ENCODE measurements around the gene COX19. TPM values are rescaled to one million over a fixed set of nuclear protein-coding genes. Genes with fewer than 3 reads are reported as not detected.
"Not testable (repeated sequence)": the region's sequence is repeated elsewhere in the genome, so short reads cannot be mapped to it uniquely, and the experiment has no call there.

Gene COX19
- total RNA-seq, 1 experiment from 2014 or later = 11.5 TPM

DNA sequence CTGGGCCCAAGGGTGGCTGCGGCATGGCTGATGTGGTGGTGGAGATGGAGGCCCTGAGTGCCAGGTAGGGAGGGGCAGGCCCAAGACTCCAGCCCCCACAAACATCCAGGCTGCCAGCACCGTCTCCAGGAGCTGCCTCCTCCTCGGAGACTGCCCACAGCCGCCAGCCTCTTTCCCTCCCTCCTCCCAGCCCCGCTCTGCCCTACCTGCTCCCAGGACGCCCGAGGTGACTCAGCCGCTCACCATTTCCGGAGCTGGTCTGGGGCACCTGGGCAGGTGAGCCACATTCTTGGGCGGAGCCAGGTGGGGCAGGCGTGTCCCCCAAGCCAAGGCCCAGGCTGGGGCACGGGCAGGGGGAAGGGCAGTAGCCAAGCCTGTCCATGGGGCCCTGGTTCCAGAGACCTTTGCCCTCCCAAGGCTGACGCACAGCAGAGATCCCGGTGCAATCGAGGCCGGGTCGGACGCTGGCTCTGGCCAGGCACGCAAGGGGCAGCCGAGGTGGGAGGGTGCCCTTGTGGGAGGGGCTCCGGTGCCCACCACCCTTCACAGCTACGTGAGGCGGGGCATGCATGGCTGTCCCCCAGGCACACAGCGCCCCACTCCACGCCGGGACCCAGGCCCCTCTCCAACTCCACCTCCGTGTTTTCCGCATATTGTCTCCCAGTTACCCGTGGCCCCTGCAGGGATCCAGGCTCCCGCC is 29.6 kb downstream of the COX19 start:
- DNase-seq (ENCODE audit: low read depth) = no peak

DNA sequence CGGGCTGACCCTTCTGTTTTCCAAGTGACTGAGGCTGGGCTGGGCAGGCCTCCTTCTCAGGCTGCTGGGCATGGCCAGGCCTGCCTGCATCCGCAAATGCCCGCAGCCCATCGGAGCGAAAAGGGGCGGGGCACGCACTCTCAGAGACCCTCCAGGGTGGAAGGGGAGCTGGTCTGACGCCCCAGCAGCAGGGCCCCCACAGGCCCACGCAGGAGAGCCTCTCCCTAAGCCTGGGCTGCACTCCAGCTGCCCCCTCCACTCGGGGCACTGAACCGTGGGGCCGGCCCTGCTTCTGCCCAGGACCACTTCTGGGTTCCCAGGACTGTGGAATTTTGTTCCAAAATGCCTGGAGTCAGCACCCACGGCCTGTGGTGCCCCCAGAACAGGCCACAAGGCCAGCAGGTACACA is 30.2 kb downstream of the COX19 start:
- no peak for DNase-seq (ENCODE audit: low read depth)

DNA sequence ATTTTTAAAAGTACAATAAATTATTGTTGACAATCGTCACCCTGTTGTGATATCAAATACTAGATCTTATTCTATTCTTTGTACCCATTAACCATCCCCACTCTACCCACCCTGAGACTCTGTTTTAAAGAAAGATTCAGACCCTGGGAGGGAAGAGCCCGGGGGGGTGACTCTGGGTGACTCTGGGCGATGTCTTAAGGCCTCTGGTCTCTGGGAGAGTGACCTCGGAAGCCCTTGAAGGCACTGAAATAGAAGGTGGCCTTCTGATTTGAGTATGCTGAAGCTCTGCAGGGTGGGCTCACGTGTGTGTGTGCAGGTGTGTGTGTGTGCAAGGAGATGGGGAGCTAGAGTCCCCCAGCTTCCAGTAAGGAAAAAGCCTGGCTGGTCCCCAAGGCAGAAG is 30.6 kb downstream of the COX19 start:
- no peak for DNase-seq (ENCODE audit: low read depth)

DNA sequence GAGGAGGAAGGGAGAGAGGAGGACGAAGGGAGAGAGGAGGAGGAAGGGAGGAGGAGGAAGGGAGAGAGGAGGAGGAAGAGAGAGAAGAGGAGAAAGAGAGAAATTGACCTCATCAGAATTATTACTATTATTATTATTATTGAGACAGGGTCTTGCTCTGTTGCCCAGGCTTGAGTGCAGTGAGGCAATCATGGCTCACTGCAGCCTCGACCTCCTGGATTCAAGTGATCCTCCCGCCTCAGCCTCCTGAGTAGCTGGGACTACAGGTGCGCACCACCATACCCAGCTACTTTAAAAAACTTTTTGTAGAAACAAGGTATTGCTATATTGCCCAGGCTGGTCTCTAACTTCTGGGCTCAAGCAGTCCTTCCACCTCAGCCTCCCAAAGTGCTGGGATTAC is 31.6 kb downstream of the COX19 start:
- not testable (repeated sequence) for DNase-seq (ENCODE audit: low read depth)

DNA sequence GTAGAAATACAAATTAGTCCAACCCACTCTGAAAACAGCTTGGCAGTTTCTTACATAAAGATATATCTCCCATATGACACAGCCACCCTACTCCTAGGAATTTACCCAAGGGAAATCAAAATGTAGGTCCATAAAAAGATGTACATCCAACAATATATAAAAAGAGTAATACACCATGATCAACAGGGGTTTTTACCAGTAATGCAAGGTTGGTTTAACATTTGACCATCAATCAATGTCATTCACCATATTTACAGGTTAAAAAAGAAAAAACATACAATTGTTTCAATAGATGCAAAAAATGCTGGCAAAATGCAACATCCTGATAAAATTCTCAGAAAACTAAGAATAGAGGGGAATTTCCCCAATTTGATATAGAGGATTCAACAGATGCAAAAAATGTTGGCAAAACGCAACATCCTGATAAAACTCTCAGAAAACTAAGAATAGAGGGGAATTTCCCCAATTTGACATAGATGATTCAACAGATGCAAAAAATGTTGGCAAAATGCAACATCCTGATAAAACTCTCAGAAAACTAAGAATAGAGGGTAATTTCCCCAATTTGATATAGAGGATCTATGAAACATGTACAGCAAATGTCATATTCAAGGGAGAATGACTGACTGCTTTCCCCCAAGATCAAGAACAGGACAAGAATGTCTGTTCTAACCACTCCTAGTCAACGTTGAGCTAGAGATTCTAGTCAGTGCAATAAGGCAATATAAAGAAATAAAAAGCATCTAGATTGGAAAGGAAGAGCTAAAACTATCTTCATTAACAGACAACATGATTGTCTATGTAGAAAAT is 34.5 kb downstream of the COX19 start:
- DNase-seq (ENCODE audit: low read depth) = no peak

DNA sequence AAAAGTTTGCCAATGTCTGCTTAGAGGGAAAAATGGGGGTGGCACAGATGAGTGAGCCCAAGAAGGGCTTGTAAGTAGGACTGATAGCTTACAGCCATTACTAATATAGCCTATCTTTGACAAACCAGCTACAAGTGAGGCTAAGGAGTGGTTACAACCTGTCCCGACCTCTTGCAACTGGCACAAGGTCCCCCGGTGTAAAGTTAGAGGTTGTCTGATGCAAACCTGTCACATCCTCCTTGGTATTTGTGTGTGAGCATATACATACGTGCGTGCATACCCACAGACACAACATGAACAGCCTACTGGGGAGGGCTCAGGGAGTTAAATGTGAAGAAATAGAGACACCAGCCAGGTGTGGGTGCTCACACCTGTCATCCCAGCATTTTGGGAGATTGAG is 35.5 kb downstream of the COX19 start:
- no peak for DNase-seq (ENCODE audit: low read depth)

DNA sequence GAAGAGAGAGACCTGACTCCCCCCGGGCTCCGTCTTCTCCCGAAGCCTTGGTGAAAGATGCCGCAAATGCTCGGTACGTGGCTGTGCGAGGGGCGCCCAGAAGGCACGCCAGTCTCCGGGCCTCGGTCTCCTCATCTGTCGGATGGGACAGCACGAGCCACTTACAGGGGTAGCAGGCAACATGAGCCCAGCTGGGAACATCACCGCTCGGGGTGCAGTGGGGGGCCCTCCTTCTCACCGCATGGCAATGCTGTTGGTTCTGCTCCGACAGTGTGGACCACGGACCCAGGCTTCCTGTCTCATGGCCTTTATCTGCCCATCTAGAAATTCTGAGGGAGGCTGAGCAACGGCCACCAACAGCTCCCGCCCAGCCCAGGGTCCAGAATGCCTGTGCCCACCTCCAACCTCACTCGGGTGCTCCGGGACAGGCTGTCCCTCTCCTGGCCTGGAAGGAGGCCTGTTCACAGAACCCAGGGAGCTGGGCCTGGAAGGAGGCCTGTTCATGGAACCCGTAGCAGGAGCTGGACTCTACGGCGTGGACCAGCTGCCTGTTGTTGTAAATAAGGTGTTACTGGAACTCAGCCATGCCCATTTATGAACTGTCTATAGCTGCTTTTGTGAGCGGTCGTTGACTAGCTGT is 36.7 kb downstream of the COX19 start:
- no peak for DNase-seq (ENCODE audit: low read depth)

DNA sequence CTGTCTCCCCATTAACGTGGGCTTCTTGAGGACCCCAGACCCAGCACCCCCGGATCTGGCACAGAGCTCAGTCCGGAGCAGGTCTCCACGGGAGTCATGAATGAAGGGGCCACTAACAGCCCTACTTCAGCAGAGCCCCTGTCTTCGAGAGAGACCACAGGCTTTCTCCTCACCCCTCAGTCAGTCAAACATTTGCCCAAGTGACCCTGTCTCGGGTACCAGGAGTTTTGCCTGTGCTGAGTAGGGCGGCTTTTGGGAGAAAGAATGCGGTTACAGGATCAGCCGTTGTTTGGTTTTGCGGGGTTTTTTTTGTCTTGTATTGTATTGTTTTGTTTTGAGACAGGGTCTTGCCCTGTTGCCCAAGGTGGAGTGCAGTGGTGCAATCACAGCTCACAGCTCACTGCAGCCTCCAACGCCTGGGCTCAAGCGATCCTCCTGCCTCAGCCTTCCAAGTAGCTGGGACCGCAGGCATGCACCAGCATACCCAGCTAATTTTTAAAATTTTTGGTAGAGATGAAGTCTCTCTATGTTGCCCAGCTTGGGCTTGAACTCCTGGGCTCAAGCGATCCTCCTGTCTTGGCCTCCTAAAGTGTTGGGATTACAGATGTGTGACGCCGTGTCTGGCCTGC is 37.4 kb downstream of the COX19 start:
- DNase-seq (ENCODE audit: low read depth) = no peak

DNA sequence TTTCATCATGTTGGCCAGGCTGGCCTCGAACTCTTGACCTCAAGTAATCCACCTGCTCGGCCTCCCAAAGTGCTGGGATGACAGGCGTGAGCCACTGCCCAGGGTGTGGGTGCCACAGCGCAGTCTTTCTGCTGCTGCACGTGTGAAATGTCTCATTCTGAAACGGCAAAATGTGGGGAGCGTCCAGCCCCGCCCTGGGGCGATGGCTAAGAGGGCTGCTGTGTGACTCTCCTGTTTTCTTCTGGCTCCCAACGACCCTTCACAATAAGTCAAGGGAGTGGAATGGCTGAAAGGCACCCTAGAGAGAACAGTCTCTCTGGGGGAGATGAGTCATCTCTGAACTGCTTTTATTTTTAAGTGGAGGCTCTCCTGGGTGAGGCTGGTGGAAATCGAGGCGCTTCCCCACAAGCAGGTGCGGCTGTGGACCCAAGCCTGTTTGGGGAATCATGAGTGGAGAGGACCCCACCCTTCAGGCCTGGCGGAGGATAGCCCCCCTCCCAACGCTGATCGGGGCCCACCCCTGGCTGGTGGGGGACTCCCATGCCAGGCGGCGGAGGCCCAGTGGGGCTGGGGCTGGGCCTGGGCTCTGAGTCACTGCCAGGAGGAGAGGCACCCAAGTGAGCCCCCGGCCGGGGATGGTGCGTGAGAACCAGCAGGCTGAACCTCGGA is 38.8 kb downstream of the COX19 start:
- DNase-seq (ENCODE audit: low read depth) = peak; percentile 89

DNA sequence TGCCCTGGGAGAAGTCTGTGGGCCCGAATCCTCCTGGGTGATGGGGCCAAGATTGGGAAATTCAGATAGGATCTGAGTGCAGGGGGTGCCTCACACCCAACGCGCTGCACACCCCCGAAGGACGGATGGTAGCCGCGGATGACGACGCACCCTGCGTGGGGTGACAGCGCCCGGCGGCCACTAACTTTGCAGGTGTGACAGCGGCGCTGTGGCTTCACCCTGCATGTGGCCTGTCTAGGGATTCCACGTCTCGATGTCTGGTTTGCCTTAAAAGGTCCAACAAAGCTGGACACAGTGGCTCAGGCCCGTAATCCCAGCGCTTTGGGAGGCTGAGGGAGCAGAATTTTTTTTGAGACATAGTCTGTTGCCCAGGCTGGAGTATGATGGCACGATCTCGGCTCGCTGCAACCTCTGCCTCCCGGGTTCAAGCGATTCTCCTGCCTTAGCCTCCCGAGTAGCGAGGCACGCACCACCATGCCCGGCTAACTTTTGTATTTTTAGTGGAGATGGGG is 39.4 kb downstream of the COX19 start:
- DNase-seq (ENCODE audit: low read depth) = no peak

DNA sequence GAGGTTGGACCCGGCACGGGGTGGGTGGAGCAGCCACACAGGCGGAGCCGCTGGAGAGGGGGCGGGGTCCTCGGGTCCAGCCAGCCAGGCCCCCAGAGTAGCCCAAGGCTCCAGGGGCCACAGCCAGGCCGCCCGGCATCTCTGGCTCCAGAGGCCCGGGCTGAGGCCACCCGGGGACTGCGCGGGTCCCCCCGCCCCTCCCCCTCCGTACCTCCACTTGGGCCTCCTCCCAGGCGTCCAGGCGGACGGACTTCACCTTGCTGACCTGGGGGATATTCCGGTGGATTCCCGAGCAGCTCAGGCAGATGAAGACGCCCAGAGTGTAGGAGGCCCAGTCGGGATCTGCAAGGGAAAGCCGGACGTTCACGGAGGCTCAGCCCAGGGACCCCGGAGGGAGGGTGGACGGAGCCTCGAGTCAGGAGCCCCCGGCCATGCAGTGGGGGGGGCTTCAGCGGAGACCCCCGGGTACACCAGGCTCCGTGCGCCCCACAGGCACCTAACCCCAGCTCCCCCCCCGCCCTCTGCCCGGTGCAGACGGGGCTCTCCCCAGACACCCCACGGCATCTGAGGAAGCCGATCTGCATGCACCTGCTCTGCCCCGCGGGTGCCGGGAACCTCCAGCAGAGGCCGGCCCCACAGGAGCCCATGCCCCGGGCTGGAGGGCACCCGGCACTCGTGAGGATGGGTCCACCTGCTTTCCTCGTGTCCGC is 40.0 kb downstream of the COX19 start:
- no peak for DNase-seq (ENCODE audit: low read depth)

DNA sequence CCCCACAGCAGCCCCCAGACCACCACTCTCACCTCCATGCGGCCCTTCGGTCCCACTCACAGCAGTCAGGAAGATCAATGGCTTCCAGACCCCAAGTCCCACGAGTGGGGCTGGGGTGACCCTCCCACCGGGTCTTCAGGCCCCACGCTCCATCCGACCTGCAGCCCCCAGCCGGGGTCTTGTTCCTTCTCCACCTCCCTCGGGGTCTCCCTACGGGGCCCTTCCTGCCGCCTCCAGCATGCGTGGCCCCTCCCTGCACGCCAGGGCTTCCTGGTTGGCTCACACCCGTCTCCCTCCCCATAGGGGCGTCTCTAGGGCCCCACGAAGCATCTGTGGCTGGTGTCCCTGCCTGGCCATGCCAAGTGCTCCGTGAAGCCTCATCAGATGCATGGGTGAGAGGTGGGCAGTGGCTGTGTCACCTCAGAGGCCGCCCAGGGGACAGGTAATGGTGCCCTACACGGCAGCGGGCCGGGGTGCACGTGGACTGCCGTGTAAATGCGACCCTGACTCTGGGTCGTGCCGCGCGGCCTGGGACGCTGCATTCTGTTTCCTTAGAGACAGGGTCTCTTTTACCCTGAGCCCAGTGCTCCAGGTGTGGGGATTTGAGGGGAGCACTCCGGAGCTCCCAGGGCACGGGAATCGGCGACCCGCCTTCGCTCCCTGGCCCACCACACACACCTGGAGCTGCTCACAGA is 40.7 kb downstream of the COX19 start:
- no peak for DNase-seq (ENCODE audit: low read depth)

DNA sequence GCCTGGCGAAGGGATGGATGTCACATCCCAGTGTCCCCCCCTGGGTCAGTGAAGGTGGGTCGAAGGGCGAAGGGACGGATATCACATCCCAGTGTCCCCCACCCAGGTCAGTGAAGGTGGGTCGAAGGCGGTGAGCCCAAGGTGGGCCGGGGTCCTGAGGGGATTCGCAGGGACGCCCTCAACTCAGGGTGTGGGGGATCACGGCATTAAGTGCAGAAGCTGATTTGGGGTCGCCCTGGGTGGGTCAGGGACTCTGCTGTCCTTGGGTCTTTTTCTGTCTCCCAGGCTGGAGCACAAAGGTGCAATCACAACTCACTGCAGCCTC is 42.7 kb downstream of the COX19 start:
- DNase-seq (ENCODE audit: low read depth) = no peak

DNA sequence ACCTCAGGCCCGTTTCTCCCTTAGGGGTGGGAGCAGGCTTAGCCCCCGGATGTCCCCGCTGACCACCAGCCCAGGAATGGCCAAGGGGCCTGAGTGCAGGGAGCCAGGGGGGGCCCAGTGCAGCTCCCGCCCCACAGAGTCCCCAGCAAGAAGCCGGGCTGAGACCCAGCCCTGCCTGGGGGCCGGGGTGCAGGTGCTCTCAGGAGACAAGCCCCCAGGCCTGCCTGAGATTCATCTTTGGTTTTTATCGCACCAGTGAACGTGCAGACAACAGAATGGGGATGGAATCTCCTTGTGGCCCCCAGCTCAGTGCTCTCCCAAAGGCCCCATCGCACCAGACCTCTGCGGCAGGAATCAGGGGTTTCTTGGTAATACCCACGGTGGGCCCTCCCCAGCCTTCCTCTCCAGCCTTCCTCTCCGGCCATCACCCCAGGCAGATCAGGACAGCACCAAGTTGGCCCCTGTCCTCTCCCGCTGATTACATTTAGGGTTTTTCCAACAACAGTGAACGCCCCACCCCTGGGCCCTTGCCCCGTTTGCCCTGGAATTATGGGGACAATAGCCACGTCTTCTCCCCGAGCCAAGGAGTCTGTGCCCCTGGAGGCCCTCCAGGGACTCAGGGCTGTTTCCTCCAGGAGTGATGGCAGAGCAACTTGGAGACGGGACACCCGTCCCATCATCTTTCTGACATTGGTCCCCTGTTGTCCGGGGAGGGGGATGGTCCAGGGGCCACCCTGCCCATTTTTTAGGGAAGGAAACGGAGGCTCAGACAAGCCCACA is 43.3 kb downstream of the COX19 start:
- no peak for DNase-seq (ENCODE audit: low read depth)

DNA sequence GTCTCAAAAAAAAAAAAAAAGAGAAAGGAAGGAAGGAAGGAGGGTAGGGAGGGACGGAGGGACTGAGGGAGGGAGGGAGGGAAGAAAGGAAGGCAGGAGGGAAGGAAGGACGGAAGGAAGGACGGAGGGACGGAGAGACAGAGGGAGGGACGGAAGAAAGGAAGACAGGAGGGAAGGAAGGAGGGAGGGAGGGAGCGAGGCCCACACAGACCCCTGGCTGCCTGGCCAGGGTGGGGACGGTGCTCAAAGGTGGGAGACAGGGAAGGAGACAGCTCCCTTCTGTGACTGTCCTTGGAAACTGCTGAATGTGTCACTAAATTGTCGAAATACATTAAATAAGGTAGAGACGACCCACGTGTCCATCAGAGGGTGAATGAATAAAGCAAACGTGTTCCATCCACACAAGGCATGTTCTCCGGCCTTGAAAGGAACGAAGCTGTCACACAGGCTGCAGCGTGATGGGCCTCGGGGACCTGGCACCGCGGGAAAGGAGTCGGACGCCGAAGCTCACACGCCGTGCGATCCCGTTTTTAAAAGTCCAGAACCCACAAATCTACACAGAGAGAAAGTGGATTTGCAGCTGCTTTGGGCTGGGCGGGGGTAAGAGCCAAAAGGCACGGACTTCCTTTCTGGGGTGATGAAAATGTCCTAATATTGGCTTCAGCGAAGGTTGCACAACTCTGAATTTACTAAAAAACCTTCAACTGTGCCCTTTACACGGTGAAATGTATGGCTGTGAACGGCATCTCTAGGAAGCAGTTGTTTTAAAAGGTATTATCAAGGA is 44.2 kb downstream of the COX19 start:
- DNase-seq (ENCODE audit: low read depth) = no peak

DNA sequence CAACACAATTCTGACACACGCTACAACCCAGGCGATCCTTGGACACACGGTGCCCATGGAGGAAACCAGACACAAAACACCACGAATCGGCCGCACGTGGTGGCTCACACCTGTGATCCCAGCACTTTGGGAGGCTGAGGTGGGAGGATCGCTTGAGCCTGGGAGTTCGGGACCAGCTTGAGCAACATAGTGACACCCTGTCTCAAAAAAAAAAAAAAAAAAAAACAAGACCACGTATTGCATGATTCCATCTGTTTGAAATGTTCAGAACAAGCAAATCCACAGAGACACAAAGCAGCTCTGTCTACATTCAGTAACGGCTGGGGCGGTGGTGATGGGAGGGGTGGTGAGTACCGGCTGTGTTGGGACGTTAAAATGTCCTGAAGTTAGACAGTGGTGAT is 46.0 kb downstream of the COX19 start:
- DNase-seq (ENCODE audit: low read depth) = no peak

DNA sequence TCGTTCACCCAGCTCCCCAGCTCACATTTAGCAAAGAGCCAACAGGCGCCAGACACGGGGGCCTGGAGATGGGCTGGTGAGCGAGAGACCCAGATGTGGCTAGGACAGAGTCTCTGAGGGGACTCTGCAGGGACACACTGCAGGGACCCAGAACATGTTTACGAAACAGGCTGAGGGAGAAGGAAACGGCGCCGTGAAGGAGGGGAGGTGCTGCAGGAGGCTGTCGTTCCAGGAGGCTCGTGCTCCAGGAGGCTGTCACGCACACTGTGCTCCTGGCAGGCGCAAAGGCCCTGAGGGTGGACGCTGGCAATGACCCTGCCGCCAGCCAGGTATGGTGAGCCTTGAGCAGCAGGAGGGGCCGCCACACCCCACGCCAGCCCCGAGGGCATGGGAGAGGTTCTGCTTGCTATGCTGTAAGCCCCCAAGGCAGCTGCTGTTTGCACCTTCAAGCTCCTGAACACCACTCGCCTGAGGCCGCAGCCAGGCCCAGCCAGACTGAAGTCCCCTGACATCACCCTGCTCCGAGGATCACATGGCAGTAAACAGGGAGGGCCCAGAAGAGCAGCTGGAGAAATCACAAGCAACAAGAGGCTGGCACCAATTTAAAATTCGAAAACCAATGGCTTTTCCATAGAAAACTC is 48.2 kb downstream of the COX19 start:
- DNase-seq (ENCODE audit: low read depth) = no peak
